Ishikawa (cell line): ENCODE results near the gene SLC39A7.

Source experiments
- CEBPB ChIP-seq: IDR thresholded peaks from 2 replicates; pipeline ENCODE4 v1.6.1; 2012
- CREB1 ChIP-seq: IDR thresholded peaks from 2 replicates; pipeline ENCODE4 v1.6.1; 2012; ENCODE audit warnings: low read depth
- EGR1 ChIP-seq: IDR thresholded peaks from 2 replicates; pipeline ENCODE4 v1.6.1; 2012
- EP300 ChIP-seq: IDR thresholded peaks from 2 replicates; pipeline ENCODE4 v1.6.1; 2012; ENCODE audit warnings: borderline replicate concordance
- FOXM1 ChIP-seq: IDR thresholded peaks from 2 replicates; pipeline ENCODE4 v1.6.1; 2012; ENCODE audit warnings: low read depth, borderline replicate concordance
- NFIC ChIP-seq: IDR thresholded peaks from 2 replicates; pipeline ENCODE4 v1.6.1; 2012
- RAD21 ChIP-seq: IDR thresholded peaks from 2 replicates; pipeline ENCODE4 v1.6.1; 2012; ENCODE audit warnings: low read depth
- TAF1 ChIP-seq: IDR thresholded peaks from 2 replicates; pipeline ENCODE4 v1.6.1; 2012; ENCODE audit warnings: low read depth, mild to moderate bottlenecking
- TCF12 ChIP-seq: IDR thresholded peaks from 2 replicates; pipeline ENCODE4 v1.6.1; 2012; ENCODE audit warnings: low read depth
- TEAD4 ChIP-seq: IDR thresholded peaks from 2 replicates; pipeline ENCODE4 v1.6.1; 2012
- YY1 ChIP-seq: IDR thresholded peaks from 2 replicates; pipeline ENCODE4 v1.6.1; 2012; ENCODE audit warnings: low read depth
- ZBTB7A ChIP-seq: IDR thresholded peaks from 2 replicates; pipeline ENCODE4 v1.6.1; 2012; ENCODE audit warnings: low read depth
- TF ChIP-seq, protein P1 (sequence below): IDR thresholded peaks from 2 replicates; pipeline ENCODE4 v1.6.1; 2012; ENCODE audit warnings: low read depth, mild to moderate bottlenecking
- TF ChIP-seq, protein P2 (sequence below): IDR thresholded peaks from 2 replicates; pipeline ENCODE4 v1.6.1; 2012
- TF ChIP-seq, protein P3 (sequence below): IDR thresholded peaks from 2 replicates; pipeline ENCODE4 v1.6.1; 2012

SLC39A7 gene

GRCh38 chr6:33203443-33204164 lies 2.9 kb downstream of the SLC39A7 start:
- TF ChIP-seq TCF12 (no peak), TEAD4 (no peak), FOXM1 (no peak), YY1 (no peak), TAF1 (no peak), CREB1 (no peak), EGR1 (no peak), EP300 (no peak), NFIC (no peak), ZBTB7A (no peak), CEBPB (no peak), RAD21 (no peak)
- TF ChIP-seq, protein P1, sequence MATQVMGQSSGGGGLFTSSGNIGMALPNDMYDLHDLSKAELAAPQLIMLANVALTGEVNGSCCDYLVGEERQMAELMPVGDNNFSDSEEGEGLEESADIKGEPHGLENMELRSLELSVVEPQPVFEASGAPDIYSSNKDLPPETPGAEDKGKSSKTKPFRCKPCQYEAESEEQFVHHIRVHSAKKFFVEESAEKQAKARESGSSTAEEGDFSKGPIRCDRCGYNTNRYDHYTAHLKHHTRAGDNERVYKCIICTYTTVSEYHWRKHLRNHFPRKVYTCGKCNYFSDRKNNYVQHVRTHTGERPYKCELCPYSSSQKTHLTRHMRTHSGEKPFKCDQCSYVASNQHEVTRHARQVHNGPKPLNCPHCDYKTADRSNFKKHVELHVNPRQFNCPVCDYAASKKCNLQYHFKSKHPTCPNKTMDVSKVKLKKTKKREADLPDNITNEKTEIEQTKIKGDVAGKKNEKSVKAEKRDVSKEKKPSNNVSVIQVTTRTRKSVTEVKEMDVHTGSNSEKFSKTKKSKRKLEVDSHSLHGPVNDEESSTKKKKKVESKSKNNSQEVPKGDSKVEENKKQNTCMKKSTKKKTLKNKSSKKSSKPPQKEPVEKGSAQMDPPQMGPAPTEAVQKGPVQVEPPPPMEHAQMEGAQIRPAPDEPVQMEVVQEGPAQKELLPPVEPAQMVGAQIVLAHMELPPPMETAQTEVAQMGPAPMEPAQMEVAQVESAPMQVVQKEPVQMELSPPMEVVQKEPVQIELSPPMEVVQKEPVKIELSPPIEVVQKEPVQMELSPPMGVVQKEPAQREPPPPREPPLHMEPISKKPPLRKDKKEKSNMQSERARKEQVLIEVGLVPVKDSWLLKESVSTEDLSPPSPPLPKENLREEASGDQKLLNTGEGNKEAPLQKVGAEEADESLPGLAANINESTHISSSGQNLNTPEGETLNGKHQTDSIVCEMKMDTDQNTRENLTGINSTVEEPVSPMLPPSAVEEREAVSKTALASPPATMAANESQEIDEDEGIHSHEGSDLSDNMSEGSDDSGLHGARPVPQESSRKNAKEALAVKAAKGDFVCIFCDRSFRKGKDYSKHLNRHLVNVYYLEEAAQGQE, result no peak
- TF ChIP-seq, protein P2, sequence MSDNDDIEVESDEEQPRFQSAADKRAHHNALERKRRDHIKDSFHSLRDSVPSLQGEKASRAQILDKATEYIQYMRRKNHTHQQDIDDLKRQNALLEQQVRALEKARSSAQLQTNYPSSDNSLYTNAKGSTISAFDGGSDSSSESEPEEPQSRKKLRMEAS, result no peak
- TF ChIP-seq, protein P3, sequence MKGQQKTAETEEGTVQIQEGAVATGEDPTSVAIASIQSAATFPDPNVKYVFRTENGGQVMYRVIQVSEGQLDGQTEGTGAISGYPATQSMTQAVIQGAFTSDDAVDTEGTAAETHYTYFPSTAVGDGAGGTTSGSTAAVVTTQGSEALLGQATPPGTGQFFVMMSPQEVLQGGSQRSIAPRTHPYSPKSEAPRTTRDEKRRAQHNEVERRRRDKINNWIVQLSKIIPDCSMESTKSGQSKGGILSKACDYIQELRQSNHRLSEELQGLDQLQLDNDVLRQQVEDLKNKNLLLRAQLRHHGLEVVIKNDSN, result no peak

GRCh38 chr6:33204165-33204414 lies 3.4 kb downstream of the SLC39A7 start:
- TF ChIP-seq FOXM1 (no peak), EGR1 (no peak), YY1 (no peak), ZBTB7A (no peak), TEAD4 (no peak), CREB1 (no peak), EP300 (no peak), CEBPB (no peak), TAF1 (no peak), RAD21 (no peak), NFIC (no peak), TCF12 (no peak)
- TF ChIP-seq, protein P1, result no peak
- TF ChIP-seq, protein P2, result no peak
- TF ChIP-seq, protein P3, result no peak

DNA sequence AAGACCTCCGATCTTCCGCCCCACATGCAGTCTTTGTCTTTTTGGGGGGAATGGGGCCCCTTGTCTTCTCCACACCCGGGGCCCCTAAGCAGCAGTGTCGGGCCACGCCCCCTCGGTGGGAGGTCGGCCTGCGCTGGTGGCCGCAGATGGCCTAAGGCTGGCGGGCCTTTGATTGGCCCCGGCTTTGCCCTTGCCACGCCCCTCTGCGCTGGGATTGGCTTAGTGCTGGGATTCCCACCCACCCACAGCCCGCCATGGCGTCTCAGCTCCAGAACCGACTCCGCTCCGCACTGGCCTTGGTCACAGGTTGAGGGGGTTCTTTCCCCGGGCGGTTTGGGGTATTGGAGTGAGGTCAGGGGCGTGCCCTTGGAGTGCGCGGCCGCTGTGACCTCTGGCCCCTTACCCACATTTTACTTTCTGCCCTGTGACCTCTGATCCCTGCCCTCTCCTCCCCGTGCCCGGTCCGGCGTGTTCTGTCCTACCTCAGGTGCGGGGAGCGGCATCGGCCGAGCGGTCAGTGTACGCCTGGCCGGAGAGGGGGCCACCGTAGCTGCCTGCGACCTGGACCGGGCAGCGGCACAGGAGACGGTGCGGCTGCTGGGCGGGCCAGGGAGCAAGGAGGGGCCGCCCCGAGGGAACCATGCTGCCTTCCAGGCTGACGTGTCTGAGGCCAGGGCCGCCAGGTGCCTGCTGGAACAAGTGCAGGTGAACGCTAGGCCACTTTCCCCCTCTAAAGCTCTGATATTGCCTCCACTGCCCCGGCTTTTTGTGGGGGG lies 3.9 kb downstream of the SLC39A7 start, which contains the start of gene HSD17B8:
HSD17B8 (plus strand) TSS at position 241 of the 776 bp plus-strand sequence; CDS start at position 255, 14 bp downstream.
- TF ChIP-seq EP300 (0 out of 2 replicates have a peak, but pooled peaks have one; percentile 6), TAF1 (peak; percentile 82), NFIC (no peak), FOXM1 (no peak), YY1 (peak; percentile 85), CREB1 (no peak), EGR1 (0 out of 2 replicates have a peak, but pooled peaks have one; percentile 13), CEBPB (no peak)
- TF ChIP-seq, protein P2, result peak; percentile 11; the same call in 1 of the 2 replicates

- no peak for TF ChIP-seq EGR1
- no peak for TF ChIP-seq TAF1
- peak; percentile 32; the same call in 1 of the 2 replicates for TF ChIP-seq TEAD4
- TF ChIP-seq TCF12, result no peak
These were observed 4.7 kb downstream of the SLC39A7 start for GRCh38 chr6:33205191-33206026.
